ENCODE data around the gene OCA2.

The OCA2 gene

DNA sequence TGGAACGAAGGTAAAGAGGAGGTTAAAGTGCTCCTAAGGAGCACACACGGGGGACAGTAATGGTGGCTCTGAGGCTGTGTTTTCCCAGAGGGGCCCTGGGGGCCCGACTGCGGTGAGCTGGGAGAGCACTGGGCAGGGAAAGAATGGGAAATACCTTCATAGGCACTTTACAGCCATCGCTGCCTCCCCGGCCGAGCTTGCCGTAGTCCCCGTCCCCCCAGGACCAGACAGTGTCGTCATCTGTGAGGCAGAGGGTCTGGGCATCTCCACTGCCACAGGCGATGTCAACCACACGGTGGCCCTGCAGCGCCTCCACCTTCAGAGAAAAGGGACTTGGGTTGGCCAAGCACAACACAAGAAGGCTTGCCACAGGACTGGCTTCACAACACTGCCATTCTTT, 32.8 kb upstream of the OCA2 start:
- no peak overlapping the region for H3K4me3 ChIP-seq (ENCODE audit: low read depth, low read length)
- DNase-seq (ENCODE audit: low read depth) = no peak
- TF ChIP-seq, protein P1, sequence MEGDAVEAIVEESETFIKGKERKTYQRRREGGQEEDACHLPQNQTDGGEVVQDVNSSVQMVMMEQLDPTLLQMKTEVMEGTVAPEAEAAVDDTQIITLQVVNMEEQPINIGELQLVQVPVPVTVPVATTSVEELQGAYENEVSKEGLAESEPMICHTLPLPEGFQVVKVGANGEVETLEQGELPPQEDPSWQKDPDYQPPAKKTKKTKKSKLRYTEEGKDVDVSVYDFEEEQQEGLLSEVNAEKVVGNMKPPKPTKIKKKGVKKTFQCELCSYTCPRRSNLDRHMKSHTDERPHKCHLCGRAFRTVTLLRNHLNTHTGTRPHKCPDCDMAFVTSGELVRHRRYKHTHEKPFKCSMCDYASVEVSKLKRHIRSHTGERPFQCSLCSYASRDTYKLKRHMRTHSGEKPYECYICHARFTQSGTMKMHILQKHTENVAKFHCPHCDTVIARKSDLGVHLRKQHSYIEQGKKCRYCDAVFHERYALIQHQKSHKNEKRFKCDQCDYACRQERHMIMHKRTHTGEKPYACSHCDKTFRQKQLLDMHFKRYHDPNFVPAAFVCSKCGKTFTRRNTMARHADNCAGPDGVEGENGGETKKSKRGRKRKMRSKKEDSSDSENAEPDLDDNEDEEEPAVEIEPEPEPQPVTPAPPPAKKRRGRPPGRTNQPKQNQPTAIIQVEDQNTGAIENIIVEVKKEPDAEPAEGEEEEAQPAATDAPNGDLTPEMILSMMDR (IDR thresholded peaks at IDR 0.05; ENCODE audit: control insufficient read depth, extremely low read depth, insufficient read depth) = no peak

DNA sequence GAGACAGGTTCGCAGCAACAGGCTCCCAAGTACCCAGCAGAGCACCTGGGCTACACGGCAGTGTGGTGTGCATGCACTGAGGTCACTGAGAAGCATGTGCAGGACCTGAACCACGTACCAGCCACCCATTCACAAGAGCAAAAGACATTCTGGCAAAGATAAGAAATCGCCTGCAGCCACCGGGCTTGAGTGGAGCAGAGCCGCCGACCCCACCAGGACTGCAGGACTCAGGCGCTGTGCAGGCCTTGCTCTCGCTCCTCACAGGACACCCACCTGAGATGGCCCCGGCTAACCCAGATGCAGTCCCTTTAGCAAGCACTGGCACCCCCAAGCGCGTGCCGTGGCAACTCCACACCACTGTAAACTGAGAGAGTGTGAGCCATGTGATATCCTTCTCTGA, 32.3 kb upstream of the OCA2 start:
- DNase-seq (ENCODE audit: low read depth) = no peak
- H3K4me3 ChIP-seq (ENCODE audit: low read depth, low read length) = no peak overlapping the region
- TF ChIP-seq, protein P1 (IDR thresholded peaks at IDR 0.05; ENCODE audit: control insufficient read depth, extremely low read depth, insufficient read depth) = no peak

DNA sequence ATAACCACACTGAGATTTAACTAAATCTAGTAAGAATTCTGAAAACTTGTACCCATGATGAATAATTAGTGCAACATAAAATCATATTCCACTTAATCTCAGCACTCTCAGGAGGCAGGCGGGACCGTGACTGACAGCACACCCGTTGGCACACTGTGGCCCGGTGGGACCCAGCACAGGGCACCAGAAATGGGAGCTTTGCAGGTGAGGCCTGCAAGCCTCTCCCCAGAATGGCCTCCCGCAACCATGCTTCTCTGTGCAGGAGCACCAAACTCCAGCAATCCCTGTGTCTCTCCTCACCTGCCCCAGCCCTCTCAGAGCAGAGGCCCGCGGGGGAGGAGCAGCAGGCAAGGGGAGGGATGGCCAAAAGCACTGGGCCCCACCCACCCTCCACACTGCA, 31.5 kb upstream of the OCA2 start:
- no peak overlapping the region for H3K4me3 ChIP-seq (ENCODE audit: low read depth, low read length)
- TF ChIP-seq, protein P1 (IDR thresholded peaks at IDR 0.05; ENCODE audit: control insufficient read depth, extremely low read depth, insufficient read depth) = no peak
- DNase-seq (ENCODE audit: low read depth) = no peak

DNA sequence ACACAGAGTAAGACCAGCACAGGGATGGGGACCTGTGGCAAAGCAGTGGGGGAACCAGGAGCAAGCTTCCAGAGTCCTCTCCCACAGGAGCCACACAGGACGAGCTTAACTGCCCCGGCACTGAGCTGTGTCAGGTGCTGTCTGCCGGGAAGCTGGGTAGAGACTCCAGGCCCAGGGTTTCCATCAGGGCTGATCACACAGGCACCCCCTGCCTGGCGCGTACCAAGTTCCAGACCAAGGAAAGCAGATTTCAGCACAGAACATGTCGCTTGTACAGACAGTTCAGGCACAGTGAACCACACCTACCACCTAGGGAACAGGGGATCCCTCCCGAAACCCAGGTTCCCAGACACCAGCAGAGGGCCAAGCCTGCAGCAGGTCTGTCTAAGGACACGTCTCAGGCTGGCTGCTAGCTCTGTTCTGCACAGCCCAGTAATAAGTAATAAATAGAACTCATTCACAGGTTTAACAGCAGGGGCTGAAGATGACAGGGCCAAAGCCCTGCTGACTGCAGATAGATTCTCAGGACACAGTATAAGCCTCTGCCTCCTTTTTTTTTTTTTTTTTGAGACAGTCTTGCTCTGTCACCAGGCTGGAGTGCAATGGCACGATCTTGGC, 30.2 kb upstream of the OCA2 start:
- no peak overlapping the region for H3K4me3 ChIP-seq (ENCODE audit: low read depth, low read length)
- DNase-seq (ENCODE audit: low read depth) = no peak
- TF ChIP-seq, protein P1 (IDR thresholded peaks at IDR 0.05; ENCODE audit: control insufficient read depth, extremely low read depth, insufficient read depth) = no peak

DNA sequence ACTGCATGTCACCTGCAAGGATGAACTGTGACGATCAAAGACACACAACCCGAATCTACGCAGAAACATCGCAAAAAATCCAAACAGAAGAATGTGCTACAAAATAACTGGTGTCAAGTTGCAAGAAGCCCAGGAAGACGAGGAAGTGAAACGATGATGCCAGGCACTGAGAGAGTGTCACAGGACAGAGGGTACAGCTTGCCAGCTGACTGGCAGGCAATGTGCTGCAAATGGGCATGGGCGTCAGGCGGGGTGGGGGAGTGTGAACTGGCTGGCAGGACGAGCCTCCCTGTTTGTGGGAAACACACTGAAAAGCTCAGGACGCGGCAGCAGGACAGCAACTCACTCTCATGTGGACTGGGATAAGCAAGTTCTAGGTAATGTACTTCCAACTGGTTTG, 28.9 kb upstream of the OCA2 start:
- TF ChIP-seq, protein P1 (IDR thresholded peaks at IDR 0.05; ENCODE audit: control insufficient read depth, extremely low read depth, insufficient read depth) = no peak
- H3K4me3 ChIP-seq (ENCODE audit: low read depth, low read length) = no peak overlapping the region
- DNase-seq (ENCODE audit: low read depth) = peak; percentile 37

DNA sequence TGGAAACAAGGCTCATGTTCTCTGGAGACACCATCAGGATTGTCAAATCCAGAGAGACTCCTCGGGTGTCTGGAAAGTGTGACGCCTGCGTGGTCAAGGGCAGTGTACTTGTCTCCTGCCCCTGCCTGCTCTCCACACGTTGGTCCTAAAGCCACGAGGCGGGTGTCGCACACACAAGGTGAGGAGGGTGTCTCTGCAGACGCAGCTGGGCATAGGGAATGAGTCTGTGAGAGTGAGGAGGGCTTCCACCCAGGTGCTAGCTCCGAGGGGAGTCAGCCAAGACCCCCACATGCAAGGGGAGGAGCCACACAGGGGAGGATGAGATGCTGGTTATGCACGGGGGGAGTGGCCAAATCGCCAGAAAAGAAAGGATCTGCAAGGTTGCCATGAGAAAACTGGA, 27.9 kb upstream of the OCA2 start:
- no peak overlapping the region for H3K4me3 ChIP-seq (ENCODE audit: low read depth, low read length)
- DNase-seq (ENCODE audit: low read depth) = no peak
- TF ChIP-seq, protein P1 (IDR thresholded peaks at IDR 0.05; ENCODE audit: control insufficient read depth, extremely low read depth, insufficient read depth) = no peak

All from LNCaP clone FGC (cell line).